ENCODE results near the gene COQ8A.

DNA sequence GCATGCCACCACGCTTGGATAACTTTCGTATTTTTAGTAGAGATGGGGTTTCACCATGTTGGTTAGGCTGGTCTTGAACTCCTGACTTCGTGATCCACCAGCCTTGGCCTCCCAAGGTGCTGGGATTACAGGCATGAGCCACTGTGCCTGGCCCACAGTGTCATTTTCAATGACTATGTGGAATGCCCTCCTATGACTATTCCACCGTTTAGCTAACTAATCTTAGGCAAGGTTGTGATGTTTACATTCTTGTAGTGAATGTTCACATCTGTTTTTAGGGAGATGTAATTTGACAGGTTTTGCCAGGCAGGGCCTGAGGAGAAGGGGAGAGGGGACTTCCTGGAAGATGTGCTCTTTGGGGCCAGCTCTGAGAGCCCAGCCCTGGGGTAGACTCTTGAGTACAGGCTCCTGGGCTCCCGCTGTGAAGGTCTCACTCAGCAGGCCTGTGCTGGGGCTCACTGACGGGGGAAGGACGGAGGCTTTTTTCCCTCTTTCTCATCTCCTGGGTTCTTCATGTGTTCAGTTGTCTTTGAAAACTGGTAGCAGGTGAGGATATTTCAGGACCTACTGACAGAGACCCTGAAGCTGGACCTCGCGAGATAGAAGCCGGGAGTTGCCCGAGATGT, 13.2 kb downstream of the COQ8A start:
- TF ChIP-seq, protein P1, sequence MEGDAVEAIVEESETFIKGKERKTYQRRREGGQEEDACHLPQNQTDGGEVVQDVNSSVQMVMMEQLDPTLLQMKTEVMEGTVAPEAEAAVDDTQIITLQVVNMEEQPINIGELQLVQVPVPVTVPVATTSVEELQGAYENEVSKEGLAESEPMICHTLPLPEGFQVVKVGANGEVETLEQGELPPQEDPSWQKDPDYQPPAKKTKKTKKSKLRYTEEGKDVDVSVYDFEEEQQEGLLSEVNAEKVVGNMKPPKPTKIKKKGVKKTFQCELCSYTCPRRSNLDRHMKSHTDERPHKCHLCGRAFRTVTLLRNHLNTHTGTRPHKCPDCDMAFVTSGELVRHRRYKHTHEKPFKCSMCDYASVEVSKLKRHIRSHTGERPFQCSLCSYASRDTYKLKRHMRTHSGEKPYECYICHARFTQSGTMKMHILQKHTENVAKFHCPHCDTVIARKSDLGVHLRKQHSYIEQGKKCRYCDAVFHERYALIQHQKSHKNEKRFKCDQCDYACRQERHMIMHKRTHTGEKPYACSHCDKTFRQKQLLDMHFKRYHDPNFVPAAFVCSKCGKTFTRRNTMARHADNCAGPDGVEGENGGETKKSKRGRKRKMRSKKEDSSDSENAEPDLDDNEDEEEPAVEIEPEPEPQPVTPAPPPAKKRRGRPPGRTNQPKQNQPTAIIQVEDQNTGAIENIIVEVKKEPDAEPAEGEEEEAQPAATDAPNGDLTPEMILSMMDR (IDR thresholded peaks at IDR 0.05), result no peak
- no peak for TF ChIP-seq EP300 (IDR thresholded peaks at IDR 0.05)
- peak in 1 of 2 donors; percentile 70 for TF ChIP-seq POLR2AphosphoS5 (IDR thresholded peaks at IDR 0.05)

Data from esophagus muscularis mucosa (tissue), 4 donors.